Liver (tissue), 3 donors: ENCODE data around the gene KMT2E.

ENCODE experiments used
- EGR1 ChIP-seq, 2 donors: IDR thresholded peaks; 2 replicates each; pipeline ENCODE4 v1.6.1; 2016 to 2018; ENCODE audit warnings: antibody characterized with exemption in 2 of 2, low read depth in 2 of 2
- FOXA1 ChIP-seq: IDR thresholded peaks from 2 replicates; pipeline ENCODE4 v1.6.1; 2016; ENCODE audit warnings: antibody characterized with exemption
- FOXA2 ChIP-seq: IDR thresholded peaks from 2 replicates; pipeline ENCODE4 v1.6.1; 2016; ENCODE audit warnings: antibody characterized with exemption
- GABPA ChIP-seq, 2 donors: IDR thresholded peaks in 1 of 2; conservative IDR thresholded peaks in 1 of 2; 2 replicates each; pipeline ENCODE4 v1.6.1; 2016; ENCODE audit warnings: antibody characterized with exemption in 2 of 2, mild to moderate bottlenecking in 1 of 2, moderate library complexity in 1 of 2
- JUND ChIP-seq, 2 donors: IDR thresholded peaks; 2 replicates each; pipeline ENCODE4 v1.6.1; 2016; ENCODE audit warnings: antibody characterized with exemption in 2 of 2
- TAF1 ChIP-seq: conservative IDR thresholded peaks from 2 replicates; pipeline ENCODE4 v1.6.1; 2016; ENCODE audit warnings: antibody characterized with exemption, mild to moderate bottlenecking
- TF ChIP-seq, protein P1 (sequence below): IDR thresholded peaks from 2 replicates; pipeline ENCODE4 v1.6.1; 2016; ENCODE audit warnings: antibody characterized with exemption
- TF ChIP-seq, protein P2 (sequence below): IDR thresholded peaks from 2 replicates; pipeline ENCODE4 v1.6.1; 2016; ENCODE audit warnings: antibody characterized with exemption
- TF ChIP-seq, protein P3 (sequence below): fragments of 150-350 bp; IDR thresholded peaks from 2 replicates; pipeline ENCODE4 v1.5.1; 2017; ENCODE audit warnings: improper control_type of control experiment, low read depth, low read length; ENCODE audit not compliant: missing input control
- donor health status: healthy.
- donor health status: healthy.

DNA sequence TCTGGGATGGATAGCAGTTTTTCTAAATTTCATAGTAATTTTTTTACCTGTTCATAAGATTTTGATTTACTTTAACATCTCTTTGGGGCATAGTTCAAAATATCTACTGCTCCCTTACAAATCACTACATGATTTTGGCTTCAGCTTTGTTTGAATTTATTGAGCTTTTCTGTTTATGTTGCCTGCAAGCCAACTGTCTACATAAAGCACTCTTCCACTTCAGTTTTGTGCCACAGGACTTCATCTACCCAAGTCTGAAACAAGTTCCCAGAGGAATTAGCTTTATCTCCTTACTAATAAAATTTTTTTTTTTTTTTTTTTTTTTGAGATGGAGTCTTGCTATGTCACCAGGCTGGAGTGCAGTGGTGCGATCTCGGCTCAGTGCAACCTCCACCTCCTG, 45.4 kb upstream of the KMT2E start:
- no peak for TF ChIP-seq FOXA2
- no peak for TF ChIP-seq FOXA1
- TF ChIP-seq, protein P1, sequence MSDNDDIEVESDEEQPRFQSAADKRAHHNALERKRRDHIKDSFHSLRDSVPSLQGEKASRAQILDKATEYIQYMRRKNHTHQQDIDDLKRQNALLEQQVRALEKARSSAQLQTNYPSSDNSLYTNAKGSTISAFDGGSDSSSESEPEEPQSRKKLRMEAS: no peak
- TF ChIP-seq, protein P2, sequence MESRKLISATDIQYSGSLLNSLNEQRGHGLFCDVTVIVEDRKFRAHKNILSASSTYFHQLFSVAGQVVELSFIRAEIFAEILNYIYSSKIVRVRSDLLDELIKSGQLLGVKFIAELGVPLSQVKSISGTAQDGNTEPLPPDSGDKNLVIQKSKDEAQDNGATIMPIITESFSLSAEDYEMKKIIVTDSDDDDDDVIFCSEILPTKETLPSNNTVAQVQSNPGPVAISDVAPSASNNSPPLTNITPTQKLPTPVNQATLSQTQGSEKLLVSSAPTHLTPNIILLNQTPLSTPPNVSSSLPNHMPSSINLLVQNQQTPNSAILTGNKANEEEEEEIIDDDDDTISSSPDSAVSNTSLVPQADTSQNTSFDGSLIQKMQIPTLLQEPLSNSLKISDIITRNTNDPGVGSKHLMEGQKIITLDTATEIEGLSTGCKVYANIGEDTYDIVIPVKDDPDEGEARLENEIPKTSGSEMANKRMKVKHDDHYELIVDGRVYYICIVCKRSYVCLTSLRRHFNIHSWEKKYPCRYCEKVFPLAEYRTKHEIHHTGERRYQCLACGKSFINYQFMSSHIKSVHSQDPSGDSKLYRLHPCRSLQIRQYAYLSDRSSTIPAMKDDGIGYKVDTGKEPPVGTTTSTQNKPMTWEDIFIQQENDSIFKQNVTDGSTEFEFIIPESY: no peak
- TF ChIP-seq, protein P3, sequence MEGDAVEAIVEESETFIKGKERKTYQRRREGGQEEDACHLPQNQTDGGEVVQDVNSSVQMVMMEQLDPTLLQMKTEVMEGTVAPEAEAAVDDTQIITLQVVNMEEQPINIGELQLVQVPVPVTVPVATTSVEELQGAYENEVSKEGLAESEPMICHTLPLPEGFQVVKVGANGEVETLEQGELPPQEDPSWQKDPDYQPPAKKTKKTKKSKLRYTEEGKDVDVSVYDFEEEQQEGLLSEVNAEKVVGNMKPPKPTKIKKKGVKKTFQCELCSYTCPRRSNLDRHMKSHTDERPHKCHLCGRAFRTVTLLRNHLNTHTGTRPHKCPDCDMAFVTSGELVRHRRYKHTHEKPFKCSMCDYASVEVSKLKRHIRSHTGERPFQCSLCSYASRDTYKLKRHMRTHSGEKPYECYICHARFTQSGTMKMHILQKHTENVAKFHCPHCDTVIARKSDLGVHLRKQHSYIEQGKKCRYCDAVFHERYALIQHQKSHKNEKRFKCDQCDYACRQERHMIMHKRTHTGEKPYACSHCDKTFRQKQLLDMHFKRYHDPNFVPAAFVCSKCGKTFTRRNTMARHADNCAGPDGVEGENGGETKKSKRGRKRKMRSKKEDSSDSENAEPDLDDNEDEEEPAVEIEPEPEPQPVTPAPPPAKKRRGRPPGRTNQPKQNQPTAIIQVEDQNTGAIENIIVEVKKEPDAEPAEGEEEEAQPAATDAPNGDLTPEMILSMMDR: no peak
- TF ChIP-seq TAF1: no peak
- no peak for TF ChIP-seq JUND (IDR thresholded peaks at IDR 0.05)
- no peak for TF ChIP-seq EGR1 (IDR thresholded peaks at IDR 0.05; ENCODE audit: low read depth in 2 of 2)
- no peak for TF ChIP-seq GABPA (IDR thresholded peaks at IDR 0.05 in 1 of 2, conservative IDR thresholded peaks at IDR 0.05 in 1 of 2)
